Lung (tissue), 12 donors: Measurements from ENCODE around the gene SHISAL2A. TPM values are rescaled to one million over a fixed set of nuclear protein-coding genes. Genes with fewer than 3 reads are reported as not detected.

Source experiments
- ATAC-seq: fragments of 200-7000 bp; cut with Tn5 transposase; one replicate; pipeline ENCODE4 v1.9.1; 2020; ENCODE audit warnings: moderate number of reproducible peaks; ENCODE audit not compliant: insufficient read depth, low FRiP score
- DNase-seq, 3 donors: peaks; one replicate each; pipeline ENCODE4 v3.0.0-alpha.2; 2013 to 2017
- H3K27ac ChIP-seq, 2 donors: one replicate each; pipeline ENCODE4 v1.5.1; 2013; ENCODE audit warnings: mild to moderate bottlenecking in 2 of 2, moderate library complexity in 2 of 2, control low read depth in 1 of 2, inconsistent platforms in 1 of 2, low read depth in 1 of 2, low read length in 1 of 2
- H3K27me3 ChIP-seq, 3 donors: one replicate each; pipeline ENCODE4 v1.5.1; 2013; ENCODE audit warnings: low read length in 2 of 3; ENCODE audit not compliant: control insufficient read depth in 3 of 3, insufficient read depth in 3 of 3
- H3K36me3 ChIP-seq, 4 donors: one replicate each; pipeline ENCODE4 v1.5.1; 2013; ENCODE audit warnings: low read length in 4 of 4, mild to moderate bottlenecking in 1 of 4, moderate library complexity in 1 of 4; ENCODE audit not compliant: control insufficient read depth in 4 of 4, insufficient read depth in 4 of 4
- H3K4me1 ChIP-seq, 5 donors: one replicate each; pipeline ENCODE4 v1.5.1; 2013; ENCODE audit warnings: low read length in 5 of 5, mild to moderate bottlenecking in 2 of 5, moderate library complexity in 1 of 5; ENCODE audit not compliant: control insufficient read depth in 5 of 5, insufficient read depth in 5 of 5
- H3K4me3 ChIP-seq: one replicate; pipeline ENCODE4 v1.5.1; 2013; ENCODE audit warnings: mild to moderate bottlenecking, control low read depth, moderate library complexity
- H3K9ac ChIP-seq, 2 donors: one replicate each; pipeline ENCODE4 v1.5.1; 2013; ENCODE audit warnings: low read length in 2 of 2, control low read depth in 1 of 2; ENCODE audit not compliant: insufficient read depth in 1 of 2
- H3K9me3 ChIP-seq, 4 donors: one replicate each; pipeline ENCODE4 v1.5.1; 2013; ENCODE audit warnings: low read length in 3 of 4, mild to moderate bottlenecking in 1 of 4, moderate library complexity in 1 of 4; ENCODE audit not compliant: control insufficient read depth in 4 of 4, insufficient read depth in 3 of 4
- WGBS, 2 donors: extraction: QIAGEN DNeasy Blood & Tissue Kit; methylation state at CpG; one replicate each; pipeline ENCODE4 v1.1.7; 2013; 5-methylcytosine and 5-hydroxymethylcytosine counted together
- polyA plus RNA-seq, 2 donors: library from polyadenylated mRNA; stranded (reverse); fragments of 200-250 nt; gene quantifications; one replicate each; pipeline ENCODE4 v1.2.1, GENCODE V29; 2013
- total RNA-seq, 2 donors: library from RNA; depleted of rRNA in 1 of 2; stranded (reverse); fragments of >200 nt in 1 of 2; gene quantifications; one replicate each; pipeline ENCODE4 v1.2.1, GENCODE V29; 2014 to 2021
- TF ChIP-seq, protein P1 (sequence below): IDR thresholded peaks from 2 replicates; pipeline ENCODE4 v1.5.1; 2012; ENCODE audit warnings: mild to moderate bottlenecking; ENCODE audit errors: control extremely low read depth, extremely low read depth
- donor health status: control.
- donor health status: control.
- donor health status: Bipolar disorder and iron deficiency.
- donor health status: healthy.
- donor health status: DM: yes; HTN: yes; CAD: no.

SHISAL2A gene
- total and polyA plus RNA-seq, 4 donors = 0.79 to 2.6 (median 2.0) TPM

DNA sequence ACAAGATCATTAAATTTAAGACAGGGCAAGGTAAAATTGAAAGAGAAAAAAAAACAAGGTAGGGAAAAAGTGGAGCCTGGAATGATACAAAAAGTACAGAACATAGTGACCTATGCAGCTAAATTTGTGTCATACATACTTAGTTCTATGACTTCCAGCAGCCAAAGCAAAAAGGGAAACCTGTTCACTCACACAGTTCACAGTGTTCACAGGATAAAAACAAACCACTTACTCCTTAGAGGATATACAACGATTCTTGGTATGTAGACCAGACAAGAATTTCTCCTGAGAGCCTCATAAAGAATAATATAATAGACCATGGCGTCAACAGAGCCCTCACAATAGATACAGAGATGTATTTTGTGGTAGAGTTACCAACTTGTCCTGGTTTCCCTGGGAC lies 37.6 kb downstream of the SHISAL2A start:
- ATAC-seq (no peak), DNase-seq (no peak)
- no peaks in the 10 kb centered on the region for H3K27me3 ChIP-seq
- no peaks in the 10 kb centered on the region for H3K36me3 ChIP-seq
- H3K4me1 ChIP-seq = no peaks in the 10 kb centered on the region
- H3K9me3 ChIP-seq = no peaks in the 10 kb centered on the region
- no peak overlapping the region for H3K9ac ChIP-seq
- TF ChIP-seq, protein P1, sequence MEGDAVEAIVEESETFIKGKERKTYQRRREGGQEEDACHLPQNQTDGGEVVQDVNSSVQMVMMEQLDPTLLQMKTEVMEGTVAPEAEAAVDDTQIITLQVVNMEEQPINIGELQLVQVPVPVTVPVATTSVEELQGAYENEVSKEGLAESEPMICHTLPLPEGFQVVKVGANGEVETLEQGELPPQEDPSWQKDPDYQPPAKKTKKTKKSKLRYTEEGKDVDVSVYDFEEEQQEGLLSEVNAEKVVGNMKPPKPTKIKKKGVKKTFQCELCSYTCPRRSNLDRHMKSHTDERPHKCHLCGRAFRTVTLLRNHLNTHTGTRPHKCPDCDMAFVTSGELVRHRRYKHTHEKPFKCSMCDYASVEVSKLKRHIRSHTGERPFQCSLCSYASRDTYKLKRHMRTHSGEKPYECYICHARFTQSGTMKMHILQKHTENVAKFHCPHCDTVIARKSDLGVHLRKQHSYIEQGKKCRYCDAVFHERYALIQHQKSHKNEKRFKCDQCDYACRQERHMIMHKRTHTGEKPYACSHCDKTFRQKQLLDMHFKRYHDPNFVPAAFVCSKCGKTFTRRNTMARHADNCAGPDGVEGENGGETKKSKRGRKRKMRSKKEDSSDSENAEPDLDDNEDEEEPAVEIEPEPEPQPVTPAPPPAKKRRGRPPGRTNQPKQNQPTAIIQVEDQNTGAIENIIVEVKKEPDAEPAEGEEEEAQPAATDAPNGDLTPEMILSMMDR = no peak
- WGBS, 2 donors = 71 to 96% methylated on average over 2 of the region's 2 CpGs
- H3K27ac ChIP-seq = no peak overlapping the region
- no peak overlapping the region for H3K4me3 ChIP-seq

DNA sequence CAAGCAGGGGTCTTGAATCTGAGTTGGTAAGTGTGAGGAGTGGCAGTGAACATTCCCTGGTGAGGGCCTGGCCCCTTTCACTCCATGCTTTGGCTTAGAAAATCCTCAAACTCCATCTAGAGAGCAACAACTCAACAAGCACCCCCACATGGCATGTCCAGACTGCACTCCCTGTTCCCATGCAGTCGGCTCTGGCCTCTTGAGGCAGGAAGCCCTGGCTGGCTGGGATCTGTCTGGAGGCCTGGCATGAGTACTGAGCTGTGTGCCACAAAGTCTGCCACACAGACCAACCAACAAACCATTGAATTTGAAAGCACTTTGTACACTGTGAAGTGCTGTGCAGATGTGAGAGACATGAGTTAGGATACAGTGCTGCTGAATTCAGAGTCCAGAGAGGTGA lies 40.0 kb downstream of the SHISAL2A start:
- DNase-seq = no peak
- no peak for ATAC-seq
- H3K27ac ChIP-seq = no peak overlapping the region
- TF ChIP-seq, protein P1 = no peak
- no peaks in the 10 kb centered on the region for H3K36me3 ChIP-seq
- no peak overlapping the region for H3K4me3 ChIP-seq
- 22 to 68% methylated on average over 1 of the region's 1 CpG for WGBS, 2 donors
- no peak overlapping the region for H3K9ac ChIP-seq
- H3K27me3 ChIP-seq = no peaks in the 10 kb centered on the region
- no peaks in the 10 kb centered on the region for H3K9me3 ChIP-seq
- H3K4me1 ChIP-seq = peaks cover 0 to 6% (median 0%) of the 10 kb centered on the region in 5 donors

DNA sequence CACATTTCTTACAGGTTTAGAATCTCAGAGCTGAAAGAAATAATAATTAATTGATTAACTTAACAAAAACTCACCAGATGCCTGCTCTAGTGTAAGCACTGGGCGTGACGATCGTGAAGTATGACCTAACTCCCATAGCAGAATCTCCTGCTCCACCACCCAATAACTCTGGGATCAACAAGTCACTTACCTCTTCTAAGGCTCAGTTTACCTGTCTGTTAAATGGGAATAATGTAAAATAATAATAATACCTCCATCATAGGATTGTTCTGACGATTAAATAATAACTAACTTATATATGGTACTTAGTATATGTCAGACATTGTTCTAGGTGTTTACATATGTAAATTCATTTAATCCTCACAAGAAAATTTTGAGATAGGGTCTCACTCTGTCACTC lies 40.5 kb downstream of the SHISAL2A start:
- Histone ChIP-seq H3K9ac (no peak overlapping the region), H3K4me3 (no peak overlapping the region), H3K27me3 (no peaks in the 10 kb centered on the region), H3K36me3 (no peaks in the 10 kb centered on the region), H3K4me1 (peaks cover 0 to 6% (median 0%) of the 10 kb centered on the region in 5 donors), H3K9me3 (no peaks in the 10 kb centered on the region), H3K27ac (no peak overlapping the region)
- ATAC-seq (no peak), DNase-seq (no peak)
- TF ChIP-seq, protein P1 = no peak
- WGBS, 2 donors = 94 to 98% methylated on average over 4 of the region's 4 CpGs
